IPS DF 19.7 (cell line): ENCODE data around the gene PALM2AKAP2.

Source experiments
- DNase-seq: peaks from one replicate; pipeline ENCODE4 v3.0.0-alpha.2; 2013; ENCODE audit warnings: low read depth, low spot score

PALM2AKAP2 gene

DNA sequence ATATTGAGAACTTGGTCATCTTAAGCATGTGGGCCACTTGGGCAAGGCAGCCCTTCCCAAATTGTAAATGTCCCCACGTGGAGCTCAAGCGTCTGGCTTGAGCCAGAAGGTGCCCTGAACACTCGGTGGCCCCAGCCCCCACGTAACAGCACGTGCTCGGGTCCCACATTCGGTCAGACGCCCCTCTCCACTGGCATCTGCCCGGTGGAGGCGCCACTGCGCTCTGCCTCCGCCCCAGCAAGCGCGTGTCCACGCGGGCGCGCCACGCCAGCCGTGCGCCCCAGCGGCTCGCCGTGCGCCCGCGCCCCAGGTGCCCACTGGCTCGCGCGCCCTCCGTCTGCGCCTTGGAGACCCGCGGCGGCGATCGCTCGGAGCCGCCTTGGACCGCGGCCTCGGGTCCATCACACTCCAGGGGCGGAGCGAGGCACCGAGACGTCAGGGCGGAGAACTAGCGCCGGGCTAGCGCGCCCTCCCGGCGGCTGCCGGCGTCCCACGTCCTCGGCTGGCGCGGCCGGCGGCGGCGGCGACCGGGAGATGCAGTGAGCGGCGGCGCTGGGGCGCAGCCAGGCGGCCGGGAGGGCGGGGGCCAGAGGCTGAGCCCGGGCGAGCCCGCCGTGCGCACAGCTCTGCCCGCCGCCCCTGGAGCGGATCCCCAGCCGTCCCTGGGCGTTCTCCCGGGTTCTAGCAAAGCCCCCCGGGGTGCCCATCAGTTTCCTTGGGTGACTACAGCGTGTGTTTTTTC is at the start of gene PALM2AKAP2:
PALM2AKAP2 (plus strand) TSS at position 488 of the 742 bp plus-strand sequence. CDS start 291 bp downstream, outside the sequence.
- no peak for DNase-seq

DNA sequence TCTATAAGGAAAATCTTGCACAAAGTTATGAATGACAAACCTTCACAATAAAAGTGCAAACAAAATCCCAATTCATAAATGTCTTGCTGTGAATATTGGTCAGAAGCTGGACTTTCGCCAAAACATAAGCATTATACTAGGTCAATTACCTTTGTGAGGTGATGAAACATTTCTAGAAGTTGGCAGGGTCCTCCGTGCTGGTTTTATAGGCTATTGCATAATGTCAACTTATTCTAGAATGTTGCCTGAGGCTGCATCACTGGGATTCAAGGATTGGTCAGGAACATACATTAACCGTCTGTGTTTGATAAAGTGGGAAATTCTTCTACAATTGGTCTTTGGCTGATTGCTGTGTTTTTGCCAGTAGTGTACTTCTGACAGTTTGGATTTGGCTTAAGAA is 49.8 kb upstream of the PALM2AKAP2 start:
- no peak for DNase-seq

DNA sequence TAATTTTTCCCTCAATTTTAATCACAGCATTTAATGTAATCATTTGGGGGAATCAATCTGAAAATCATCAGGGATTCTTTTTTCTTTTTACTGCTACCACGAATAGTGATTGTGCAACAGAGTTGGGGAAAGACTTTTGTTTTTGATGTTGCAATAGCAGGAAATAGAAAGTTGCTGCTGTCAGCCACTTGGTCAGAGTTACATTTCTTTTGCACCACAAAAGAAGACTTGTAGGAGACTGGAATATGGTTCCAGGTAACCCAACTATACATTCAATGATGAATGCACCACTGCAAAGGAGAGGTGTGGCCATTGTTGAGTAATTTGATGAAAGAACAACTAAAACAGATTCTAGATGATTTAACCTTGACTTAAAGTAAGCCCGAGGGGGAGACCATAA is 46.3 kb upstream of the PALM2AKAP2 start:
- no peak for DNase-seq

DNA sequence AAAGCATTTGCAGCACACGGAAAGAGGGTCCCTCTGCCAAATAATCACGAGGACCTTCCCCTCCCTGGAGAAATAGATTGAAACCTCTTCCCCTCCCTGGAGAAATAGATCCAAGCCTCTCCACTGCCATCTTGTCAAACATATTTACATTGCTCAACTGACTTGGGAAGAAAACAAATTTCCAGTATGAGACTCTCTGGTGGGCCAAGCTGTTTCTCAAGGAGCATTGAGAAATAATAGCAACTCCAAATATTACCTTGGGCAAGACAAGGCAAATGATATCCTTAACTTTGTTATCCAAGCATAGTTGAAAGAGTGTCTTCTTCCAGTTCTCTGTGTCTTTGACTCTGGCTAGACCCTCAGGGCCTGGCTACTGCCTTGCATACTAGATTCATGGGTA is 45.2 kb upstream of the PALM2AKAP2 start:
- DNase-seq = no peak

DNA sequence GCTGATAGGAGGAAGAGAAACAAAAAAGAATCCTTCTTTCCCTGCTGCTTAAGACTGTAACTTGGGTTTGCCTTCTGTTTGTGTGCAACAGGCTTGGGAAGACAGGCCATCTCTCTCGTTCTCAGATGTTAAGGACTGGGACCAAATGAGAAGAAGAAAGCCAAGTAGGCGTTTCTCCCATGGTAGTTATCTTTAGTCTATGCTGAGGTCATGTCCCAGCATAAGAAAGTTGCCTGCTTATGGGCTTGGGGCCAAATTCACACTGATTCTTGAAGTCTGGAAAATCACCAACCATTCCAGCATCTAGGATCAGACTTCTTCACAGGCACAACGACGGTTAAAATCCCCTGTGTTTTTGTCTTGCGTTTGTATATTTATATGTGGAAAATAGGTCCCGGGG is 44.2 kb upstream of the PALM2AKAP2 start:
- DNase-seq = no peak

DNA sequence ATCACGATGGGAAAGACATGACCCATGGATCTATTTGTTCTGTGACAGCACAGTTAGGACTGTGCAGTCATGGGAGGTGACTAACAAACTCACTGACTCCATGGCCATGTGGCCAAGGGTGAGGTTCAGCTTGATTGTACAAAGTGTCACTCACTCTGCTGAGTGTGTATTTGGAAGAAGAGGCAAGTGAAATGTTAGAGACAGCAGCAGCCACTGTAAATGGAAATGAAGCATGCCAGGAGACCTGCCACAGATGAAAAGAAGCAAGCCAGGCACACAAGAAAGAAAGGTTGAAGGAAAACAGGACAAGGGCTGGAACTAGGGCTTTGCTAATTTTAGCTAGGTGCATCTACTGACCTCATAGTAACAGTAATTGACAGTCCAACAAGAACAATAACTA is 42.7 kb upstream of the PALM2AKAP2 start:
- no peak for DNase-seq

DNA sequence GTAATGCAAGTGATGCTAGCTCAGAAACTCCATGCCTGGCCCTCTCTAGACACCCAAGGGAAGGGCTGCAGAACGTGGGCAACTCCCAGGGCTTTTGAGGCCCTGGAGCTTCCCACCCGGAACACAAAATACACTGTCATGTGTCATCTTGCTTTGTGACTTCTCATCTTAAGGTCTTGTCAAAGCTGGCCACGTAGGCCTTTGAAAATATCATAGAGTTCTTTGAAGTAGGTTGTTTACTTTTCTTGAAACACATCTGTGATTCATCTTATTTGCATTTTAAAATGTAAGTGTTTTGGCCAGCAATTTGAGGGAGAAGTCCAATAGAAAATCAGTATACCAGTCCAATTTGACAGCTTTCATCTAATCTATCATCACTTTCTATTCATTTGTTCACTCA is 40.2 kb upstream of the PALM2AKAP2 start:
- no peak for DNase-seq

DNA sequence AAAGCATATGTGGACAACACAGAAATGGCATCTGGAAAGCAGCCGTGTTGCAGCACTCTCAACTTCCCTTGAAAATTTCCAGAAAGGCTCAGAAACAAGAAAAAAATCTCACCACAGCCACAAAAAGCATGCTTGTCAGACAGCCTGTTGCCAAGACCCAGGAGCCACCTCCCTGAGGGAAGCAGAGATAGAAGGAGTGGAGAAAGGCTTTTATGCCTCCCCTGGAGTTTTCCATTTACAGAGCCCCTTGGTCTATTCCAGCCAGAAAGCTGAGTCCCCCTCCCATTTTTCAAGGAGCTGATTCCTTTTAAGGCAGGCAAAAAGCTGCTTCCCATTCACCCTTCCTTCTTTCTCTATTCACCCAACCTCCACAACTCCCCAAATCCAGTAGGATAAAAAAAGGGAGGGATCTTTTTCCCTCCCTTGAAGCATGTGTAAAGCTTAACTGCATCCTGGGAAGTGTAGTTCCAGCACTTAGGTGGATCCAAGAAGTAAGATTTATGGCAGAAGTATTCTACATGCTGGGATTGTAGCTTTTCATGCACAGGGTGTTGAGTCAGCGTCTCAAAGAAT is 37.1 kb upstream of the PALM2AKAP2 start:
- no peak for DNase-seq

DNA sequence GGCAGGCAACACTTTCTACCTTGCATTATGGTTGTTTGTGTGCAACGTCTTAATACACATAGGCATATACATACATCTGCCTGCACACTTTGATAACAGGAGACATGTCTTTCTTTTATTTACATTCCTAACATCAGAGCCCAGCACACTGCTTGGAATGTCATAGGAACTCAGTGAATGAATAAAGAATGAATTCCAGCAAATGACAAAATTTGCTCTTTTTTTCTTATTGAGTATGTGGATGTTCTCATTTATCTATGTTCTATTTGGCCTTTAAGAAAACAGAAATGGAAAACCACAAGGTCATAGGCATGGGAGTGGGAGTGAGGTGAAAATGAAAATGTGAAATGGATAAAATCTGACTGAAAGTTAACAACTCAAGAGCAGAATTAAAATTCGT is 36.3 kb upstream of the PALM2AKAP2 start:
- DNase-seq = no peak

DNA sequence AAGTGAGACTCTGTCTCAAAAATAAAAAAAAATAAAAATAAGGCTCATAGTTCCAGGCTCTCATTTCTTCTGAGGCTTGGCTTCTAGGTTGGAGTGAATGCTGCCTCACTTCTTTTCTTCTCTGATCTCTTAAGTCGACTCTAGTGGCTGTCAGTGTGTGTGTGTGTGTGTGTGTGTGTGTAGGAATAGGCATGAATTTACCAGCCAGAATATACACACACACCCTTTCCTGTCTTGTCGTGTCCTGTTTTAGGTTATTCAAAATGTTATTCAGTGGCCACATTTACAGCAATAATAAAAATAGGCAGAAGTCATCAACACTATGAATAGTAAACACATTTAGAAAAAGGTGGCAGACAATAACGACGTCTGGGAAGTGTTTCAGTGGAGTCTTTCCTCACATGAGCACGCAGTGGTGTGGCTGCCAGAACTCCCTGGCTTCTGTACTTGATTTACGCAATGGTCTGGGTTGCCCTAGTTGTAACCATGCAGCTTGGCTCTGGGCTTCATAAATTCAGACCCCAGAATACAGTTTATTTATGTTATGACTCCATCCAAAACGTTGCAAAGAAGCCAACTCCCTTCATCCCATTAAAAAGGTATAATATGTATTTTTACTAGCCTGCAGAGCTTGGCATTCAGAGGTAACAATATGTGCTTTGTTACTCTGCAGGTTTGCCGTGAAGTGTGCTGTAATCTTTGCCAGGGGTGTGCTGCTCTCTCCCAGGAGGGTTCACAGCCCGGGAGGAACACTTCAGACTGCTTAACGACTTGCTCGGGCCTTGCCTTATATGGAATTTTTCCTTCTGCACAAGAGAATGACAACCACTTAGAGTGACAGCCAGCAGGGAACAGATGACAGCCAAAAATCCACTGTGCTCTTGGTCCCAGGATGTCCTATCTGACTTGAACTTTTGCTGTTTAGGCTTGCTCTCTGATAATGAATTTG is 34.4 kb upstream of the PALM2AKAP2 start:
- no peak for DNase-seq

DNA sequence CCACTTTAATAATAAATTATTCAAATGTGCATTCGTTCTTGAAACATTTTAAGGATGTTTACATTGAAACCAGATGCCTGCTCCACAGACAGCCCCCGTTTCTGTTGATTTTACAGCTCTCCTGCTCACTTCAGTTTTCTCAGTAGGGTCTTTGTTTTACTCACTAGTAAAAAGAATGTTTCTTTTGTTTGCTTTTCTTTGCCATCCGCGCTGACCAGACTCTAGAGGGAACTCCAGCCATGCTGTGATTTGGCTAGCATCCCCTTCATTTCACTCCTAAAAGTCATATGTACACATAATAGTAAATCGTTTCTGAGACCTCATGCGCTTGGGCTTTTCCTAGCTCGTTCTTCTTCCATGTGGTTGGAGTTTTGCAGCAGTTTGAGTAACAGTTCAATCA is 28.7 kb upstream of the PALM2AKAP2 start:
- DNase-seq = no peak

DNA sequence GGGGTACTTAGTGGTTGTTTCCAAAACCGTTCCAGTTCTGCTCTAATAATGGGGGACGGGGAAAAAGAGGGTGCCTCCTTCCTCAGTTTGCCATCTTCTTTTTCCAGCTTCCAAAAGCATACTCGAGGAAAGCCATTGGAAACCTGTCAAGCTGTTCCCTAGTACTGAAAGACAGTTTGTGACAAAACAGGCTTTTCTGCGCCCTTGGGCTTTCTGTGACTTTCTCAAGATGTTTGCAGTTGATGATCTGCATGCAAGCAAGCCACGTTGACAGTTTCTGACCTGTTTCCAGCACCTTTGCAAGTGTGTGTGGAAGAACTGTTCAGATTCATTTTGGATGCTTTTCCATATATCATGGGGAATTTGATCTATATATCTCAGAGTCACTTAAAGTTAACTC is 26.7 kb upstream of the PALM2AKAP2 start:
- no peak for DNase-seq

DNA sequence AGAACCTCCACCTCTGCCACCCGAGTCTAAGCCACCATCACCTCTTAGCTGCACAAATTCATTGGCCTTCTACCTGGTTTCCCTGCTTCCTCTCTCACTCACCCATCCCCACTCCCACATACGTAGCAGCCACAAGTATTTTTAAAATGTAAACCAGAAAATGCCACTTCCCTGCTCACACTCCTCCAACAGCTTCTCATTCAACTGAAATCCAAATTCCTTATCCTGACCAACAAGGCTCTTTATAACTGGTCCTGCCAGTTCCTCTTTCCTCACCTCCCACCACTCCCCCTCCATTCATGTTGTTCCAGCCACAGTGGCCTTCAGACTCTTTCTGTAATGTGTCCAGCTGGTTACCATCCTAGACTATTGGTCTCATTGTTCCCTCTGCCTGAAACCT is 25.0 kb upstream of the PALM2AKAP2 start:
- no peak for DNase-seq

DNA sequence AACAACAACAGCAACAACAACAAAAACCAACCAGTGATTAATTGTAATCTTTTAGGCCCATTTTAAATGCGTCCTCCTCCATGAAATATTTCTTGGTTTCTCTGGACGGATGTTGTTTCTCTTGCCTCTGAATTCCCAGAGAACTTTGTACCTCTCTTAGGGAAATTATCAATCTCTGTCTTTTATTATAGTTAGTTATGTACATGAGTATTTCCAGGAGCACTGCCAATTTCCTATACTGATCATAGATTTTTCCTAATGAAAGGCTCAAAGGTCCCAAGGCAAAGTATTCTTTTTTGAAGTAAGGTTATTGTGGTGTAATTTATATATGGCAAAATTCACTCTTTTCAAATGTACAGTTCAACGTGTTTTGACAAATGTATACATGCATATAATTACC is 20.4 kb upstream of the PALM2AKAP2 start:
- DNase-seq = no peak

DNA sequence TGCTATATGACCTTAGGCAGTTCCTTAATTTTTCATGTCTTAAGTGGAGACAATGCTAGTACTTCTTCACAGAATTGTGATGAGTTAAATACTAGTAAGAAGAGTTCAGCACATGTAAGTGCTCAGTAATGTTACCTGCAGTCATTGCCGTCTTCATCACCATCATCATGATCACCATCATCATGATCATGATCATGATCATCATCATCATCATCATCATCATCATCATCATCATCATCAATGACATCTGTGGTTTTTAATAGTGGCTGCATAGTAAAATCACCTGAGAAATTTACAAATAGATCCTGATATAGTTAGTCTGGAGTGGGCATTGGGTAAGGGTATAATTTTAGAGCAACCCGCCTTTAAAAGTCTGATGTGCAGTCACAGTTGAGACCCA is 14.7 kb upstream of the PALM2AKAP2 start:
- DNase-seq = no peak

DNA sequence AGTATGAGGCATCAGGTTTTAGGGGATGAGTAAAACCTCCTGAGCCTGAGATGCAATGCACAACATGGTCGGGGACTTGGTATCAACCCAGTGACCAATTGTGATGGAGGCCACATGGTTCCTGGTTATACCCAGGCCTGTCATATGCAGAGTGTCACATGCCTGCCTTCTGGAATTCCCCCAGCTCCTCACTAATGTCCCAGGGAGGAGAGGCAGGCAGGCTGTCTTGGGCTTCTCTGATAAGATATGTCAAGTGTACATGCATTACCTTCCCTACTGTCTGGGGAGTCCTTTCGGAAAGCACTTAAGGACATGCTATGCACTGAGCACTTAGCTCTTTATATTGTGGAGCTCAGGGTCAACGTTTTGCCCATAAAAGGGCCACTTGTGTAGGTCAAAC is 14.2 kb upstream of the PALM2AKAP2 start:
- DNase-seq = no peak

DNA sequence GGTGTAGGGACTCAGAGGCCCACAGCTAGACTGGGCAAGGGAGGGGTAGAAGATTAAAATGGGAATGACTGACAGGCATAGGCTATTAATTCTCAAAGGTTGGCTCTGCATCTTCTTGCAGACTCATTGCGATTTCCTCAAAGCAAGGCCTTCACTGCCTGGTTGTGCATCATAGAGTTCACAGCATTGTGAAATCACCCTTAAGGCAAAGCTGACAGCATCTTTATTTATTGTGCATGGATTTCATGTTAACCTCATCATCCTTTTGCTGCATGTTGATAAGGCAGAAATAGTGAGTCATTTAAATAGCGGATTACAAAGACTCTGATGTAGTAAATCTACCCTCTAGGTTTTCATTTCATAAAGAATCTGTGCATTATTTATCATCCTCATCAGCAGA is 13.6 kb upstream of the PALM2AKAP2 start:
- DNase-seq = no peak

DNA sequence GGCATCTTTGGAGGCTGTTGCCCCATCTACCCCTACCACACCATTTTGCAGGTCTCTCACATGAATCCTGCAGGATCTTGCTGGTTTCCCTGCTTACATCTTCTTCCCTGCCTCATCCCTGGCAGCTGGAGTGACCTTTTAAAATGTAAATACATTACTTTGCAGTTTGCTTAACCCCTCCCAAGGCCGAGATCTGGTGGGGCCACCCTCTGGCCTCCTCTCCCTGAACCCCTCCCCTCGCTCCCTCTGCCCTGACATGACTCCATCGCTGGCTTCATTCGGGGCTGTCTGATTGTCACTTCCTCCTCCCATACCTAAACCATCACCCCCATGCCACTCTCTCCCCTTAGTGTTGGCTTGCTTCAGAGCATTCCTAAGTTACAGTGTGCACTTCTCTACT is 12.6 kb upstream of the PALM2AKAP2 start:
- DNase-seq = no peak

DNA sequence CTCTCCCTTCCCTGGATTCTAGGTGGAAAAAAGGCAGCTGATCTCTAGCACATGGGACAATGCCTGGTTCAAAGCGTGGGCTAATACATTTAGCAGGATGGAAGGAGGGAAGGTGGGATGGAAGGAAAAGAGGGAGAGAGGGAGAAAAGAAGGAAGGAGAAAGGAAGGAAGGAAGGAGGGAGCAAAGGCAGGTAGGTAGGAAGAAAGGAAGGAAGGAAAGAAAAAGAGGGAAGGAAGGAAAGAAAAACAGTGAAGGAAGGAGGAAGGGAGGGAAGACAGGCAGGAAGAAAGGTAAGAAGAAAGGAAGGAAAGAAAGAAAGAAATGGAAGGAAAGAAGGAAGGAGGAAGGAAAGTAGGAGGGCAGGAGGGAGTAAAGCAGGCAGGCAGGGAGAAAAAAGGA is 12.2 kb upstream of the PALM2AKAP2 start:
- no peak for DNase-seq

DNA sequence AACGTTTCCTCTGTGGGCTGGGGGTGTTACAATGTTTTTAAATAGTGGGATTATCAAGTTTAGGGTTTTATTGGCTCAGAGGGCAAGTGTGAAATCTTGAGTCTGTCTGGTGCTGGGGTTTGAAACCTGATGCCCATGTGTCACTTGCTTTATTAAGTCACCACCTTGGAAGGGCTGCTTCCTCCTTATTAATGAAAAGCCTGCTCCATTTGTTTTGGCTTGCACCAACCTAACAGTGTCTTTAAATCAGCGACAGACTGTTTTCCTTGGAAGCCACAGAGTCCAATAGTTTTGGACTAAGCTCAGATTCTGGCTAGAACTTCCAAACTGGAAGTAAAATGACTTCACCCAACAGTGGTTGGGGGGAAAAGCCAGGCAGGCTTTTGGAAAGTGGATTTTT is 10.7 kb upstream of the PALM2AKAP2 start:
- no peak for DNase-seq

DNA sequence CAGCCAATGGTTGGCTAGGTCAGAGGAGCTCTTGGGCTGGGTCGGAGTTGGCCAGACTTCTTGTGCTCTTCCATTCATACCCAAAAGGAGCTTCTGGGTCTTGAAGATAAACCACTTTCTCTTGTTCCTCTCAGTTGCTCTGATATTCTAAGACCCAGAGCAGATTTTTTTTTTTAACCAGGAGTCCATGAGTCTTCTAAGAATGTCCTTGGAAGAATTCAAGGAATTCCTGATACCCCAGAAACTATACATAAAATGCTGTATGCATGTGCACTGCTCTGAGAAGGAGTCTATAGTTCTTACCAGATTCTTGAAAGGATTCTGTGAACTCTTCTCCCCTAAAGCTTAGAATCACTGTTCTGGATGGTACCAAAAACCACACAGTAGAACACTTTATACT is 9.9 kb upstream of the PALM2AKAP2 start:
- DNase-seq = no peak

DNA sequence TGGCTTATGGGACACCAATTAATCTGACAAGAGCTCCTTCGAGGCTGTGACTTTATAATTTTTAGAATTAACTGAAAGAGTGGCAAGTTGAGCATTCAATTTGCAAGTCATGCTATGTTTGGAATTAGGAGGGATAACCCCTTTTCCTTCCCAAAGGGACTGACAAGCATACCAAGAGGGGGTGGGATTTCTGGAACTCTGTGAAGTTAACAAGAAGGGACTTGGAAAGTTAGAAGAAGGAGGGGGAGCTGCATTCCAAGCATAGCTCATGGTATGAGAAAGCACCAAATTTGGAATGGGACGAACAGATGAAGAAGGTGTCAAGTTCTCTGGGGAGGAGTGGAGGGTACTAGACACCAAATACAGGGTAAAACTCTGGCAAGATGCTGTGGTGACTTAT is 8.9 kb upstream of the PALM2AKAP2 start:
- peak; percentile 91 for DNase-seq
